G401.6 (cell line): ENCODE data around the gene MON1B.
A peak's percentile ranks its signal among the peaks of the same experiment; 100 is the strongest.
"Not testable (repeated sequence)": the region's sequence is repeated elsewhere in the genome, so short reads cannot be mapped to it uniquely, and the experiment has no call there.

Source experiments
- FAIRE-seq: peaks from 2 replicates; lab custom pipeline; 2012; peaks lifted over from hg19 to GRCh38; lab: Jason Lieb, UNC

Gene MON1B

GRCh38 chr16:77197747-77198146 is 6.8 kb downstream of the MON1B start:
- FAIRE-seq, result no peak

GRCh38 chr16:77199211-77199610 is 8.2 kb downstream of the MON1B start, which contains the start of gene SYCE1L:
TSS of gene SYCE1L (plus strand) at chr16:77199408. CDS start at chr16:77199452, 44 bp downstream.
- no peak for FAIRE-seq

GRCh38 chr16:77206533-77206932 is 15.5 kb downstream of the MON1B start:
- no peak for FAIRE-seq

- FAIRE-seq, result no peak
These were observed 16.0 kb downstream of the MON1B start for GRCh38 chr16:77207030-77207429.

- no peak for FAIRE-seq
These were observed 17.4 kb downstream of the MON1B start for GRCh38 chr16:77208382-77208781.

GRCh38 chr16:77211880-77212740 is 21.1 kb downstream of the MON1B start:
- FAIRE-seq, result no peak

GRCh38 chr16:77212741-77213541 is 22.0 kb downstream of the MON1B start:
- no peak for FAIRE-seq

GRCh38 chr16:77213542-77214106 is 22.6 kb downstream of the MON1B start:
- FAIRE-seq, result no peak

GRCh38 chr16:77214411-77215138 is 23.6 kb downstream of the MON1B start:
- no peak for FAIRE-seq

GRCh38 chr16:77219437-77219836 is 28.4 kb downstream of the MON1B start:
- no peak for FAIRE-seq

- no peak for FAIRE-seq
These were observed 29.4 kb downstream of the MON1B start for GRCh38 chr16:77220427-77220826.

- FAIRE-seq, result no peak
These were observed 30.5 kb downstream of the MON1B start for GRCh38 chr16:77221482-77221881.

- no peak for FAIRE-seq
These were observed 32.2 kb downstream of the MON1B start for GRCh38 chr16:77223184-77223583.

- FAIRE-seq, result no peak
These were observed 34.2 kb downstream of the MON1B start for GRCh38 chr16:77225182-77225581.

GRCh38 chr16:77227745-77228144 is 36.8 kb downstream of the MON1B start:
- no peak for FAIRE-seq

GRCh38 chr16:77231047-77231446 is 40.1 kb downstream of the MON1B start:
- FAIRE-seq, result no peak

GRCh38 chr16:77233799-77234519 is 43.0 kb downstream of the MON1B start:
- FAIRE-seq, result no peak

- FAIRE-seq, result no peak
These were observed 43.6 kb downstream of the MON1B start for GRCh38 chr16:77234611-77235010.

- peak; percentile 48 for FAIRE-seq
These were observed 45.1 kb downstream of the MON1B start for GRCh38 chr16:77236063-77236511.

GRCh38 chr16:77238593-77238992 is 47.6 kb downstream of the MON1B start:
- FAIRE-seq, result no peak

- not testable (repeated sequence) for FAIRE-seq
These were observed 51.5 kb downstream of the MON1B start for GRCh38 chr16:77242471-77242870.
